Measurements from ENCODE around the gene TMEM179.

The TMEM179 gene

GRCh38 chr14:104546591-104547309 lies 57.8 kb downstream of the TMEM179 start:
- no peak overlapping the region for H3K27ac ChIP-seq
- no peak for TF ChIP-seq CTCF (conservative IDR thresholded peaks at IDR 0.05)

GRCh38 chr14:104545942-104546501 lies 58.5 kb downstream of the TMEM179 start:
- TF ChIP-seq CTCF (conservative IDR thresholded peaks at IDR 0.05): no peak
- H3K27ac ChIP-seq: no peak overlapping the region

- no peak overlapping the region for H3K27ac ChIP-seq
- no peak for TF ChIP-seq CTCF (conservative IDR thresholded peaks at IDR 0.05)
Observed at GRCh38 chr14:104545151-104545941, 59.2 kb downstream of the TMEM179 start.

GRCh38 chr14:104544362-104544961 lies 60.1 kb downstream of the TMEM179 start:
- TF ChIP-seq CTCF (conservative IDR thresholded peaks at IDR 0.05): no peak
- H3K27ac ChIP-seq: no peak overlapping the region

GRCh38 chr14:104542871-104543830 lies 61.4 kb downstream of the TMEM179 start:
- no peak for TF ChIP-seq CTCF (conservative IDR thresholded peaks at IDR 0.05)
- no peak overlapping the region for H3K27ac ChIP-seq

- TF ChIP-seq CTCF (conservative IDR thresholded peaks at IDR 0.05): no peak
- no peak overlapping the region for H3K27ac ChIP-seq
Observed at GRCh38 chr14:104541905-104542465, 62.6 kb downstream of the TMEM179 start.

Measured in VCaP (cell line).